ENCODE data around the gene PDE6C. TPM values are rescaled to one million over a fixed set of nuclear protein-coding genes. Genes with fewer than 3 reads are reported as not detected.
A peak's percentile ranks its signal among the peaks of the same experiment; 100 is the strongest.

The PDE6C gene
- total and polyA plus RNA-seq, 4 donors, result not detected

DNA sequence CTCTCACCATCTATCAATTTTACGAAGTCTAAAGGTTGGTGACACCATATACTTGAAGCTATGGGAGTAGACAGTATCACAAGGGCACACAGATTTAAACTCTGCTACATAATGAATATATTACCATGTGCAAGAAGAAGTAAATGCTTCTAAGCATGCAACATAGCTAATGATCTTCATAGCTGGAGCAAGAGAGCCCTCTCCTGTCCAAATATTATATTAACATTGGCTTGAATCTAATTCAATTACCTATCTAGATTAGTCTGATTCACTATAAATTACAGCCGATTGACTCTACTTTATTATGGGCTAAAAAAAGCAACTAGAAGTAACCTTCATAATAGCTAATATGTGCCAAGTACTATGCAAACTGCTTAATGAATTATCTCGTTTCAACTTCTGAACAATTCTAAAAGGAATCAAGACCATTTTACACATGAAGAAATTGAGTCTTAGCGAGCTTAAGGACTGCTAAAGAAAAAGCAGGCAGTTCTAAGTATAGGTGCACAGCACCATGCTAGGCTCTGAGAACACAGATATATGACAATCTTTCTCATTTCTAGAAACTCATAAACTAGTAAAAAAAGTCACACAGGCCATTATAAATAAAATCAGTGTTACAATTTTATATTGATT lies 68.2 kb downstream of the PDE6C start:
- DNase-seq (ENCODE audit: low spot score), result no peak
- Histone ChIP-seq H3K27ac (ENCODE audit: low read depth in 1 of 2, low read length in 2 of 2) (no peak overlapping the region), H3K36me3 (ENCODE audit: control insufficient read depth in 4 of 4, insufficient read depth in 3 of 4, low read depth in 1 of 4, low read length in 3 of 4) (peaks cover 2 to 6% (median 3%) of the 10 kb centered on the region in 4 donors), H3K27me3 (ENCODE audit: control insufficient read depth in 4 of 4, insufficient read depth in 4 of 4, low read length in 3 of 4) (no peaks in the 10 kb centered on the region), H3K4me3 (ENCODE audit: low read depth in 1 of 3, low read length in 3 of 3) (no peak overlapping the region), H3K9ac (ENCODE audit: low read depth in 1 of 2, low read length in 2 of 2) (no peak overlapping the region), H3K9me3 (ENCODE audit: control insufficient read depth in 4 of 4, low read length in 3 of 4) (no peaks in the 10 kb centered on the region), H3K4me1 (ENCODE audit: control insufficient read depth in 4 of 4, insufficient read depth in 4 of 4, low read length in 3 of 4) (peaks cover 1 to 20% (median 11%) of the 10 kb centered on the region in 4 donors)
- WGBS, result 43% methylated on average over 4 of the region's 4 CpGs
- peak; percentile 98 for TF ChIP-seq RAD21 (IDR thresholded peaks at IDR 0.05)
- TF ChIP-seq FOXA2 (IDR thresholded peaks at IDR 0.05), result no peak
- TF ChIP-seq, protein P1, sequence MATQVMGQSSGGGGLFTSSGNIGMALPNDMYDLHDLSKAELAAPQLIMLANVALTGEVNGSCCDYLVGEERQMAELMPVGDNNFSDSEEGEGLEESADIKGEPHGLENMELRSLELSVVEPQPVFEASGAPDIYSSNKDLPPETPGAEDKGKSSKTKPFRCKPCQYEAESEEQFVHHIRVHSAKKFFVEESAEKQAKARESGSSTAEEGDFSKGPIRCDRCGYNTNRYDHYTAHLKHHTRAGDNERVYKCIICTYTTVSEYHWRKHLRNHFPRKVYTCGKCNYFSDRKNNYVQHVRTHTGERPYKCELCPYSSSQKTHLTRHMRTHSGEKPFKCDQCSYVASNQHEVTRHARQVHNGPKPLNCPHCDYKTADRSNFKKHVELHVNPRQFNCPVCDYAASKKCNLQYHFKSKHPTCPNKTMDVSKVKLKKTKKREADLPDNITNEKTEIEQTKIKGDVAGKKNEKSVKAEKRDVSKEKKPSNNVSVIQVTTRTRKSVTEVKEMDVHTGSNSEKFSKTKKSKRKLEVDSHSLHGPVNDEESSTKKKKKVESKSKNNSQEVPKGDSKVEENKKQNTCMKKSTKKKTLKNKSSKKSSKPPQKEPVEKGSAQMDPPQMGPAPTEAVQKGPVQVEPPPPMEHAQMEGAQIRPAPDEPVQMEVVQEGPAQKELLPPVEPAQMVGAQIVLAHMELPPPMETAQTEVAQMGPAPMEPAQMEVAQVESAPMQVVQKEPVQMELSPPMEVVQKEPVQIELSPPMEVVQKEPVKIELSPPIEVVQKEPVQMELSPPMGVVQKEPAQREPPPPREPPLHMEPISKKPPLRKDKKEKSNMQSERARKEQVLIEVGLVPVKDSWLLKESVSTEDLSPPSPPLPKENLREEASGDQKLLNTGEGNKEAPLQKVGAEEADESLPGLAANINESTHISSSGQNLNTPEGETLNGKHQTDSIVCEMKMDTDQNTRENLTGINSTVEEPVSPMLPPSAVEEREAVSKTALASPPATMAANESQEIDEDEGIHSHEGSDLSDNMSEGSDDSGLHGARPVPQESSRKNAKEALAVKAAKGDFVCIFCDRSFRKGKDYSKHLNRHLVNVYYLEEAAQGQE (IDR thresholded peaks at IDR 0.05), result no peak
- TF ChIP-seq, protein P2, sequence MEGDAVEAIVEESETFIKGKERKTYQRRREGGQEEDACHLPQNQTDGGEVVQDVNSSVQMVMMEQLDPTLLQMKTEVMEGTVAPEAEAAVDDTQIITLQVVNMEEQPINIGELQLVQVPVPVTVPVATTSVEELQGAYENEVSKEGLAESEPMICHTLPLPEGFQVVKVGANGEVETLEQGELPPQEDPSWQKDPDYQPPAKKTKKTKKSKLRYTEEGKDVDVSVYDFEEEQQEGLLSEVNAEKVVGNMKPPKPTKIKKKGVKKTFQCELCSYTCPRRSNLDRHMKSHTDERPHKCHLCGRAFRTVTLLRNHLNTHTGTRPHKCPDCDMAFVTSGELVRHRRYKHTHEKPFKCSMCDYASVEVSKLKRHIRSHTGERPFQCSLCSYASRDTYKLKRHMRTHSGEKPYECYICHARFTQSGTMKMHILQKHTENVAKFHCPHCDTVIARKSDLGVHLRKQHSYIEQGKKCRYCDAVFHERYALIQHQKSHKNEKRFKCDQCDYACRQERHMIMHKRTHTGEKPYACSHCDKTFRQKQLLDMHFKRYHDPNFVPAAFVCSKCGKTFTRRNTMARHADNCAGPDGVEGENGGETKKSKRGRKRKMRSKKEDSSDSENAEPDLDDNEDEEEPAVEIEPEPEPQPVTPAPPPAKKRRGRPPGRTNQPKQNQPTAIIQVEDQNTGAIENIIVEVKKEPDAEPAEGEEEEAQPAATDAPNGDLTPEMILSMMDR (IDR thresholded peaks at IDR 0.05; ENCODE audit: low read depth, low read length, missing input control), result peak; percentile 61

DNA sequence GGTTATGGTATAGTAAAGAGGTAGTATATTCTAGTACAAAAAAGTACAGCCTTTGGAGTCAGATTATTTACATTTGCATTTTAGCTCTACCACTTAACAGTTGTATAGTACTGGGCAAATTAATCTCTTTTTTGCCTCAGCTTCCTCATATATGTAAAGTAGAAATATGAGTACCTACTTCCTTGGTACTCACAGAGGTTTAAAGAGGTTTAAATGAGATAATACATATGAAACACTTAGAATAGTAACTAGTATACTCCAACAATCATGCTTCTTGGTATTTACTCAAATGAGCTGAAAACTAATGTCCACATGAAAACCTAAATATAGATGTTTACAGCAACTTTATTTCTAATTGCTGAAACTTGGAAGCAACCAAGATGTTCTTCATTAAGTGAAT lies 75.4 kb downstream of the PDE6C start:
- H3K9ac ChIP-seq (ENCODE audit: low read depth in 1 of 2, low read length in 2 of 2), result no peak overlapping the region
- no peaks in the 10 kb centered on the region for H3K27me3 ChIP-seq (ENCODE audit: control insufficient read depth in 4 of 4, insufficient read depth in 4 of 4, low read length in 3 of 4)
- no peak overlapping the region for H3K4me3 ChIP-seq (ENCODE audit: low read depth in 1 of 3, low read length in 3 of 3)
- H3K36me3 ChIP-seq (ENCODE audit: control insufficient read depth in 4 of 4, insufficient read depth in 3 of 4, low read depth in 1 of 4, low read length in 3 of 4), result peaks cover 2 to 19% (median 16%) of the 10 kb centered on the region in 4 donors
- H3K27ac ChIP-seq (ENCODE audit: low read depth in 1 of 2, low read length in 2 of 2), result no peak overlapping the region
- no peak for TF ChIP-seq NR2F2 (IDR thresholded peaks at IDR 0.05)
- TF ChIP-seq, protein P1 (IDR thresholded peaks at IDR 0.05), result no peak
- no peak for TF ChIP-seq SP1 (IDR thresholded peaks at IDR 0.05)
- TF ChIP-seq, protein P3, sequence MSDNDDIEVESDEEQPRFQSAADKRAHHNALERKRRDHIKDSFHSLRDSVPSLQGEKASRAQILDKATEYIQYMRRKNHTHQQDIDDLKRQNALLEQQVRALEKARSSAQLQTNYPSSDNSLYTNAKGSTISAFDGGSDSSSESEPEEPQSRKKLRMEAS (IDR thresholded peaks at IDR 0.05), result no peak
- TF ChIP-seq, protein P4, sequence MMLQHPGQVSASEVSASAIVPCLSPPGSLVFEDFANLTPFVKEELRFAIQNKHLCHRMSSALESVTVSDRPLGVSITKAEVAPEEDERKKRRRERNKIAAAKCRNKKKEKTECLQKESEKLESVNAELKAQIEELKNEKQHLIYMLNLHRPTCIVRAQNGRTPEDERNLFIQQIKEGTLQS (IDR thresholded peaks at IDR 0.05), result no peak
- no peak for TF ChIP-seq HNF4A (conservative IDR thresholded peaks at IDR 0.05)
- TF ChIP-seq GABPA (IDR thresholded peaks at IDR 0.05 in 1 of 2, conservative IDR thresholded peaks at IDR 0.05 in 1 of 2), result no peak
- no peak for TF ChIP-seq RAD21 (IDR thresholded peaks at IDR 0.05)
- no peak for TF ChIP-seq FOXA1 (IDR thresholded peaks at IDR 0.05)
- no peak for TF ChIP-seq JUND (IDR thresholded peaks at IDR 0.05)
- TF ChIP-seq FOXA2 (IDR thresholded peaks at IDR 0.05), result no peak
- TF ChIP-seq EGR1 (IDR thresholded peaks at IDR 0.05; ENCODE audit: low read depth in 2 of 2), result no peak
- no peaks in the 10 kb centered on the region for H3K4me1 ChIP-seq (ENCODE audit: control insufficient read depth in 4 of 4, insufficient read depth in 4 of 4, low read length in 3 of 4)
- H3K9me3 ChIP-seq (ENCODE audit: control insufficient read depth in 4 of 4, low read length in 3 of 4), result no peaks in the 10 kb centered on the region
- DNase-seq (ENCODE audit: low spot score), result no peak
